ENCODE measurements around the gene GRHL3.

Gene GRHL3

GRCh38 chr1:24392982-24393650 is 74.0 kb downstream of the GRHL3 start:
- WGBS (ENCODE audit: insufficient coverage, insufficient read length): no CpG with 5 or more reads among the region's 4 CpGs
- Histone ChIP-seq H3K9me3 (ENCODE audit: control insufficient read depth, insufficient read depth, low read length) (no peaks in the 10 kb centered on the region), H3K27me3 (ENCODE audit: control insufficient read depth, insufficient read depth, low read length) (no peaks in the 10 kb centered on the region), H3K4me1 (ENCODE audit: control insufficient read depth, insufficient read depth, low read length) (no peaks in the 10 kb centered on the region), H3K4me3 (ENCODE audit: low read length) (no peak overlapping the region), H3K27ac (ENCODE audit: low read length) (no peak overlapping the region), H3K36me3 (ENCODE audit: control insufficient read depth, insufficient read depth, low read length) (no peaks in the 10 kb centered on the region)
- no peak for DNase-seq (ENCODE audit: low read depth, low spot score)

GRCh38 chr1:24393892-24394291 is 74.7 kb downstream of the GRHL3 start:
- no peaks in the 10 kb centered on the region for H3K27me3 ChIP-seq (ENCODE audit: control insufficient read depth, insufficient read depth, low read length)
- no peak overlapping the region for H3K4me3 ChIP-seq (ENCODE audit: low read length)
- no peaks in the 10 kb centered on the region for H3K9me3 ChIP-seq (ENCODE audit: control insufficient read depth, insufficient read depth, low read length)
- no peak for DNase-seq (ENCODE audit: low read depth, low spot score)
- H3K4me1 ChIP-seq (ENCODE audit: control insufficient read depth, insufficient read depth, low read length): no peaks in the 10 kb centered on the region
- no peak overlapping the region for H3K27ac ChIP-seq (ENCODE audit: low read length)
- H3K36me3 ChIP-seq (ENCODE audit: control insufficient read depth, insufficient read depth, low read length): no peaks in the 10 kb centered on the region
- no CpG with 5 or more reads among the region's 6 CpGs for WGBS (ENCODE audit: insufficient coverage, insufficient read length)

- Histone ChIP-seq H3K27ac (ENCODE audit: low read length) (no peak overlapping the region), H3K9me3 (ENCODE audit: control insufficient read depth, insufficient read depth, low read length) (no peaks in the 10 kb centered on the region), H3K36me3 (ENCODE audit: control insufficient read depth, insufficient read depth, low read length) (no peaks in the 10 kb centered on the region), H3K4me3 (ENCODE audit: low read length) (no peak overlapping the region), H3K27me3 (ENCODE audit: control insufficient read depth, insufficient read depth, low read length) (no peaks in the 10 kb centered on the region), H3K4me1 (ENCODE audit: control insufficient read depth, insufficient read depth, low read length) (no peaks in the 10 kb centered on the region)
- DNase-seq (ENCODE audit: low read depth, low spot score): no peak
- WGBS (ENCODE audit: insufficient coverage, insufficient read length): no CpG with 5 or more reads among the region's 1 CpG
Measured at GRCh38 chr1:24400065-24400464, 80.9 kb downstream of the GRHL3 start.

GRCh38 chr1:24403806-24404205 is 84.6 kb downstream of the GRHL3 start:
- Histone ChIP-seq H3K4me3 (ENCODE audit: low read length) (no peak overlapping the region), H3K36me3 (ENCODE audit: control insufficient read depth, insufficient read depth, low read length) (no peaks in the 10 kb centered on the region), H3K4me1 (ENCODE audit: control insufficient read depth, insufficient read depth, low read length) (no peaks in the 10 kb centered on the region), H3K27me3 (ENCODE audit: control insufficient read depth, insufficient read depth, low read length) (no peaks in the 10 kb centered on the region), H3K27ac (ENCODE audit: low read length) (no peak overlapping the region), H3K9me3 (ENCODE audit: control insufficient read depth, insufficient read depth, low read length) (no peaks in the 10 kb centered on the region)
- no peak for DNase-seq (ENCODE audit: low read depth, low spot score)
- no CpG with 5 or more reads among the region's 4 CpGs for WGBS (ENCODE audit: insufficient coverage, insufficient read length)
